H9 (cell line): ENCODE results near the gene YY2. TPM values are rescaled to one million over a fixed set of nuclear protein-coding genes. Genes with fewer than 3 reads are reported as not detected.
"Not testable (repeated sequence)": the region's sequence is repeated elsewhere in the genome, so short reads cannot be mapped to it uniquely, and the experiment has no call there.

Experiments
- DNase-seq: peaks from one replicate; pipeline ENCODE4 v3.0.0-alpha.2; 2017
- H2AFZ ChIP-seq: one replicate; pipeline ENCODE4 v1.6.1; 2013; ENCODE audit warnings: mild to moderate bottlenecking, low read length, control low read depth, moderate library complexity
- H2AK5ac ChIP-seq: 2 replicates; pipeline ENCODE4 v1.6.1; 2013; ENCODE audit warnings: low read length, control low read depth, mixed read lengths; ENCODE audit not compliant: insufficient read length
- H2BK120ac ChIP-seq: one replicate; pipeline ENCODE4 v1.6.1; 2013; ENCODE audit warnings: low read depth, mild to moderate bottlenecking, low read length, control low read depth, inconsistent platforms; ENCODE audit not compliant: poor library complexity, severe bottlenecking
- H2BK12ac ChIP-seq: 2 replicates; pipeline ENCODE4 v1.6.1; 2013; ENCODE audit warnings: low read length, control low read depth, mixed read lengths, low read depth; ENCODE audit not compliant: insufficient read length
- H2BK15ac ChIP-seq: 2 replicates; pipeline ENCODE4 v1.6.1; 2013; ENCODE audit warnings: low read depth, low read length, control low read depth
- H2BK20ac ChIP-seq: one replicate; pipeline ENCODE4 v1.6.1; 2013; ENCODE audit warnings: low read depth, mild to moderate bottlenecking, low read length, control low read depth, inconsistent platforms; ENCODE audit not compliant: poor library complexity, severe bottlenecking
- H2BK5ac ChIP-seq: 2 replicates; pipeline ENCODE4 v1.6.1; 2013; ENCODE audit warnings: low read length, control low read depth, mixed read lengths; ENCODE audit not compliant: insufficient read length
- H3K14ac ChIP-seq: 2 replicates; pipeline ENCODE4 v1.6.1; 2013; ENCODE audit warnings: low read length, control low read depth; ENCODE audit not compliant: insufficient read depth
- H3K18ac ChIP-seq: 2 replicates; pipeline ENCODE4 v1.6.1; 2013; ENCODE audit warnings: low read depth, mild to moderate bottlenecking, mixed read lengths, low read length, control low read depth; ENCODE audit not compliant: insufficient read length
- H3K23ac ChIP-seq: 2 replicates; pipeline ENCODE4 v1.6.1; 2013; ENCODE audit warnings: low read length, control low read depth, mixed read lengths, low read depth; ENCODE audit not compliant: insufficient read length
- H3K23me2 ChIP-seq: 2 replicates; pipeline ENCODE4 v1.6.1; 2013; ENCODE audit warnings: low read depth, mild to moderate bottlenecking, mixed read lengths, low read length, control low read depth; ENCODE audit not compliant: insufficient read length, poor library complexity, severe bottlenecking
- H3K27ac ChIP-seq: 2 replicates; pipeline ENCODE4 v1.5.1; 2013; ENCODE audit warnings: low read length, control low read depth, mixed read lengths, low read depth; ENCODE audit not compliant: insufficient read length
- H3K27me3 ChIP-seq: 2 replicates; pipeline ENCODE4 v1.6.1; 2013; ENCODE audit warnings: low read length, control low read depth, inconsistent platforms; ENCODE audit not compliant: insufficient read depth
- H3K4ac ChIP-seq: 2 replicates; pipeline ENCODE4 v1.6.1; 2013; ENCODE audit warnings: low read depth, mild to moderate bottlenecking, control low read depth, inconsistent platforms, low read length, moderate library complexity
- H3K4me1 ChIP-seq: 2 replicates; pipeline ENCODE4 v1.6.1; 2013; ENCODE audit warnings: low read length, control low read depth, inconsistent platforms; ENCODE audit not compliant: insufficient read depth
- H3K4me2 ChIP-seq: 2 replicates; pipeline ENCODE4 v1.6.1; 2013; ENCODE audit warnings: low read length, control low read depth, mixed read lengths; ENCODE audit not compliant: insufficient read length, insufficient read depth
- H3K56ac ChIP-seq: 2 replicates; pipeline ENCODE4 v1.6.1; 2013; ENCODE audit warnings: low read depth, mild to moderate bottlenecking, mixed read lengths, low read length, control low read depth; ENCODE audit not compliant: insufficient read length
- H3K79me1 ChIP-seq: 2 replicates; pipeline ENCODE4 v1.6.1; 2013; ENCODE audit warnings: low read depth, mild to moderate bottlenecking, moderate library complexity, low read length, control low read depth, inconsistent platforms; ENCODE audit not compliant: insufficient read depth, poor library complexity, severe bottlenecking
- H3K79me2 ChIP-seq: 2 replicates; pipeline ENCODE4 v1.6.1; 2013; ENCODE audit warnings: low read length, control low read depth, inconsistent platforms; ENCODE audit not compliant: insufficient read depth
- H3K9ac ChIP-seq: 2 replicates; pipeline ENCODE4 v1.6.1; 2013; ENCODE audit warnings: low read length, control low read depth, mixed read lengths; ENCODE audit not compliant: insufficient read length; ENCODE audit errors: extremely low read depth
- H3K9me3 ChIP-seq: one replicate; pipeline ENCODE4 v1.6.1; 2013; ENCODE audit warnings: low read depth, low read length, inconsistent platforms; ENCODE audit not compliant: control insufficient read depth
- H3T11ph ChIP-seq: one replicate; pipeline ENCODE4 v1.6.1; 2013; ENCODE audit warnings: mild to moderate bottlenecking, low read length, control low read depth, inconsistent platforms
- H4K20me1 ChIP-seq: one replicate; pipeline ENCODE4 v1.6.1; 2013; ENCODE audit not compliant: control insufficient read depth, insufficient read length, insufficient read depth
- H4K5ac ChIP-seq: 2 replicates; pipeline ENCODE4 v1.6.1; 2013; ENCODE audit warnings: low read depth, mild to moderate bottlenecking, mixed read lengths, low read length, control low read depth; ENCODE audit not compliant: insufficient read length
- H4K8ac ChIP-seq: replicated peaks from 2 replicates; pipeline ENCODE4 v1.6.1; 2013; ENCODE audit warnings: low read length, control low read depth, mixed read lengths, low read depth; ENCODE audit not compliant: insufficient read length
- H4K91ac ChIP-seq: 2 replicates; pipeline ENCODE4 v1.6.1; 2013; ENCODE audit warnings: low read depth, mild to moderate bottlenecking, moderate library complexity, mixed read lengths, low read length, control low read depth; ENCODE audit not compliant: insufficient read length
- H3K27ac Mint-ChIP-seq, 3 experiments: 2 replicates in 2 of 3; 3 replicates in 1 of 3; pipeline ENCODE4 v1.8.0; 2020 to 2021; ENCODE audit warnings: mixed read lengths in 3 of 3, mild to moderate bottlenecking in 1 of 3, moderate library complexity in 1 of 3
- H3K27me3 Mint-ChIP-seq: 2 replicates; pipeline ENCODE4 v1.8.0; 2021; ENCODE audit warnings: low read depth, mild to moderate bottlenecking, moderate library complexity, mixed read lengths
- H3K36me3 Mint-ChIP-seq, 3 experiments: 2 replicates in 2 of 3; 3 replicates in 1 of 3; pipeline ENCODE4 v1.8.0; 2020 to 2021; ENCODE audit warnings: low read depth in 3 of 3, mixed read lengths in 3 of 3; ENCODE audit not compliant: insufficient read depth in 1 of 3
- H3K4me1 Mint-ChIP-seq, 2 experiments: 2 replicates each; pipeline ENCODE4 v1.8.0; 2020; ENCODE audit warnings: mixed read lengths in 2 of 2
- H3K4me3 Mint-ChIP-seq, 2 experiments: 2 replicates in 1 of 2; 3 replicates in 1 of 2; pipeline ENCODE4 v1.8.0; 2020 to 2021; ENCODE audit warnings: mild to moderate bottlenecking in 2 of 2, mixed read lengths in 2 of 2, moderate library complexity in 1 of 2
- H3K9me3 Mint-ChIP-seq, 2 experiments: 2 replicates in 1 of 2; 3 replicates in 1 of 2; pipeline ENCODE4 v1.8.0; 2020; ENCODE audit warnings: mild to moderate bottlenecking in 2 of 2, mixed read lengths in 2 of 2, moderate library complexity in 1 of 2
- WGBS: extraction: QIAGEN DNeasy Blood & Tissue Kit; methylation state at CpG from one replicate; pipeline ENCODE4 v1.1.7; 2013; ENCODE audit warnings: missing lambda C conversion rate, low lambda C conversion rate, mixed read lengths; ENCODE audit not compliant: insufficient read length; ENCODE audit errors: extremely low coverage; 5-methylcytosine and 5-hydroxymethylcytosine counted together
- total RNA-seq: library from RNA; stranded (reverse); gene quantifications from 2 replicates; pipeline ENCODE4 v1.2.1, GENCODE V29; 2021
- TF ChIP-seq, protein P1 (sequence below): fragments of 200-600 bp; sonication (generic); conservative IDR thresholded peaks from 3 replicates; pipeline ENCODE4 v1.8.0; 2021; ENCODE audit warnings: antibody characterized with exemption, mild to moderate bottlenecking

Gene YY2
- total RNA-seq, 1 experiment from 2014 or later = 1.8 TPM

- Histone ChIP-seq H3K23ac (no peak overlapping the region), H3K27ac (no peak overlapping the region), H3K18ac (no peak overlapping the region), H3T11ph (no peak overlapping the region), H3K79me2 (no peaks in the 10 kb centered on the region), H3K56ac (no peak overlapping the region), H2BK5ac (no peak overlapping the region), H2AFZ (no peak overlapping the region), H3K4me2 (no peak overlapping the region), H3K14ac (no peak overlapping the region), H3K9me3 (peaks cover 12% of the 10 kb centered on the region), H4K91ac (no peak overlapping the region), H4K8ac (no peak overlapping the region), H3K79me1 (no peaks in the 10 kb centered on the region), H3K4ac (no peak overlapping the region), H4K5ac (no peak overlapping the region), H2BK20ac (no peak overlapping the region), H2BK15ac (no peak overlapping the region), H3K27me3 (no peaks in the 10 kb centered on the region), H2AK5ac (no peak overlapping the region), H2BK12ac (no peak overlapping the region), H3K4me1 (peaks cover 9% of the 10 kb centered on the region; the same call in 1 of the 2 replicates), H3K23me2 (no peaks in the 10 kb centered on the region), H3K9ac (no peak overlapping the region), H4K20me1 (no peaks in the 10 kb centered on the region), H2BK120ac (no peak overlapping the region)
- WGBS = no CpG with 5 or more reads among the region's 5 CpGs
- H3K4me3 Mint-ChIP-seq = no peak overlapping the region
- no peak overlapping the region for H3K27ac Mint-ChIP-seq
- TF ChIP-seq, protein P1, sequence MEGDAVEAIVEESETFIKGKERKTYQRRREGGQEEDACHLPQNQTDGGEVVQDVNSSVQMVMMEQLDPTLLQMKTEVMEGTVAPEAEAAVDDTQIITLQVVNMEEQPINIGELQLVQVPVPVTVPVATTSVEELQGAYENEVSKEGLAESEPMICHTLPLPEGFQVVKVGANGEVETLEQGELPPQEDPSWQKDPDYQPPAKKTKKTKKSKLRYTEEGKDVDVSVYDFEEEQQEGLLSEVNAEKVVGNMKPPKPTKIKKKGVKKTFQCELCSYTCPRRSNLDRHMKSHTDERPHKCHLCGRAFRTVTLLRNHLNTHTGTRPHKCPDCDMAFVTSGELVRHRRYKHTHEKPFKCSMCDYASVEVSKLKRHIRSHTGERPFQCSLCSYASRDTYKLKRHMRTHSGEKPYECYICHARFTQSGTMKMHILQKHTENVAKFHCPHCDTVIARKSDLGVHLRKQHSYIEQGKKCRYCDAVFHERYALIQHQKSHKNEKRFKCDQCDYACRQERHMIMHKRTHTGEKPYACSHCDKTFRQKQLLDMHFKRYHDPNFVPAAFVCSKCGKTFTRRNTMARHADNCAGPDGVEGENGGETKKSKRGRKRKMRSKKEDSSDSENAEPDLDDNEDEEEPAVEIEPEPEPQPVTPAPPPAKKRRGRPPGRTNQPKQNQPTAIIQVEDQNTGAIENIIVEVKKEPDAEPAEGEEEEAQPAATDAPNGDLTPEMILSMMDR = no peak
- DNase-seq = no peak
- peaks cover 12 to 37% of the 10 kb centered on the region in 2 experiments for H3K9me3 Mint-ChIP-seq
- peaks cover 37 to 38% of the 10 kb centered on the region in 2 experiments for H3K4me1 Mint-ChIP-seq
- H3K36me3 Mint-ChIP-seq = peaks cover 10% of the 10 kb centered on the region in 3 experiments
- H3K27me3 Mint-ChIP-seq = peaks cover 1% of the 10 kb centered on the region; the same call in 1 of the 2 replicates
These were observed 39.7 kb upstream of the YY2 start for GRCh38 chrX:21816136-21816535.

DNA sequence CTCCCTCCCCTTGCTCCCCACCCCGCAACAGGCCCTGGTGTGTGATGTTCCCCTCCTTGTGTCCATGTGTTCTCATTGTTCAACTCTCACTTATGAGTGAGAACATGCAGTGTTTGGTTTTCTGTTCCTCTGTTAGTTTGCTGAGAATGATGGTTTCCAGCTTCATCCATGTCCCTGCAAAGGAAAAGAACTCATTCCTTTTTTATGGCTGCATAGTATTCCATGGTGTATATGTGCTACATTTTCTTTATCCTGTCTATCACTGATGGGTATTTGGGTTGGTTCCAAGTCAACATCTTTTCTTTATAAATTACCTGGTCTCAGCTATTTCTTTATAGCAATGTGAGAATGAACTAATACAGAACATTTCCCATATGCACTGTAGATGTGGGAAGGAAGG is 35.6 kb upstream of the YY2 start:
- H3K27ac ChIP-seq, H4K5ac ChIP-seq, H3K56ac ChIP-seq, H3K4me1 ChIP-seq, H3K23me2 ChIP-seq, H3K27me3 Mint-ChIP-seq, H2BK120ac ChIP-seq, H3T11ph ChIP-seq, H3K4ac ChIP-seq, H4K8ac ChIP-seq, H2BK12ac ChIP-seq, H3K79me1 ChIP-seq, H3K79me2 ChIP-seq, H2BK15ac ChIP-seq, H3K4me2 ChIP-seq, DNase-seq, H4K20me1 ChIP-seq, H3K18ac ChIP-seq, H2AFZ ChIP-seq, H3K27ac Mint-ChIP-seq, H3K9ac ChIP-seq, H3K23ac ChIP-seq, H3K9me3 ChIP-seq, H3K4me1 Mint-ChIP-seq, H3K27me3 ChIP-seq, H4K91ac ChIP-seq, H2BK20ac ChIP-seq, H2BK5ac ChIP-seq, H3K4me3 Mint-ChIP-seq, H3K36me3 Mint-ChIP-seq, H3K14ac ChIP-seq, H2AK5ac ChIP-seq: not testable (repeated sequence)
- peaks cover 0 to 22% of the 10 kb centered on the region in 2 experiments; a peak in 3 of 5 replicates for H3K9me3 Mint-ChIP-seq
- WGBS = no CpG with 5 or more reads among the region's 1 CpG
